Measurements from ENCODE around the gene TREML4.
"Not testable (repeated sequence)": the region's sequence is repeated elsewhere in the genome, so short reads cannot be mapped to it uniquely, and the experiment has no call there.

TREML4 gene

GRCh38 chr6:41208439-41209106, 19.6 kb upstream of the TREML4 start:
- no peak for DNase-seq

- DNase-seq = no peak
Observed at GRCh38 chr6:41209547-41210320, 18.4 kb upstream of the TREML4 start.

DNA sequence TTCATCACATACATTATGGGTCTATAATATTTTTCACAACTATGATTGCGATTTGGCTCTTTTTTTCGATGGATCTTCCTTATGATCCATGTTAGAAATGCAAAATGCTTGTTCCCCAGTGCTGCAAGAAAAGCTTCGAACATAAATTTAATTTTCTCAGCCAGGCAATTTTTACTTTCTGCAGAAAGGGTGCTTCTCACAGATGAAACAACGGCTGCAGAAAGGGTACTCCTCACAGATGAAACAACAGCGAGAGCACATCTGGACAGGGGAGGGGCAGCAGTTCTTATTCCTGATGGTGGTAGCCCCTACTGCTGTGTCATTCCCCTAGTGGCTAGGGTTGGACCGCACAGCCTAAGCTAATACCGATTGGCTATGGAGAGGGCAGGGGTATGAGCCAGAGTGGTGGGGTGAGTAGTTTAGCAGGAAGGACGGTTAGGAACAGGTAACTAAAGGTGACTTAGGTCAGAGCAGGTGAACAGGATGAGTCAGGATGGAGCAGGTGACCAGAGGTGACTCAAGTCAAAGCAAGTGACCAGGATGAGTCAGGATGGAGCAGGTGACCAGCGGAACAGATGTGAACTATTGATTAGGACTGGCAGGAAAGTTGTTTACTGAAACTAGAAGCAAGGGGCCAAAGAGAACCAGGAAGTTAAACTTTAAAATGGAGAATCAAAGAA, 13.4 kb upstream of the TREML4 start:
- DNase-seq = no peak

GRCh38 chr6:41215777-41216176, 12.4 kb upstream of the TREML4 start:
- no peak for DNase-seq

- no peak for DNase-seq
Observed at GRCh38 chr6:41216616-41217015, 11.5 kb upstream of the TREML4 start.

DNA sequence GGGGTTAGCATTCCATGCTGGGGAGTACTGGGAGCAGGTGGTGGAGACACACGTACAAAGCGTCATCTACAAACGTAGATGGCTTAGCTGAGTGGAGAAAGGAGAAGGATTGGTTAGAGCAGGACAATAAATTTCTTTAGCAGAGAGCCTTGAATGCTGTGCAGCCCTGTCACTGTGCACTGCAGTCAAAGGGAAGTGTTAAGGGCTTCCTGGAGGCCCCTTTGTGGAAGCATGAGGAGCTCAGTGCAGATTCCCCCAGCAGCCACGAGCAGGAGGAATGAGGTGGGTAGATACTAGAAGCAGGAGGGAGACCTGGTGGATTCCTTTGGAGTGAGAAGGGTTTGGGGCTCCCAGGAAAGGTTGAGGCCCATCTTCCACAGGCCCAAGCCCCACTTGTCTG, 6.1 kb upstream of the TREML4 start:
- no peak for DNase-seq

- DNase-seq = no peak
Observed at GRCh38 chr6:41222513-41222912, 5.6 kb upstream of the TREML4 start.

- DNase-seq = no peak
Observed at GRCh38 chr6:41224800-41225199, 3.3 kb upstream of the TREML4 start.

DNA sequence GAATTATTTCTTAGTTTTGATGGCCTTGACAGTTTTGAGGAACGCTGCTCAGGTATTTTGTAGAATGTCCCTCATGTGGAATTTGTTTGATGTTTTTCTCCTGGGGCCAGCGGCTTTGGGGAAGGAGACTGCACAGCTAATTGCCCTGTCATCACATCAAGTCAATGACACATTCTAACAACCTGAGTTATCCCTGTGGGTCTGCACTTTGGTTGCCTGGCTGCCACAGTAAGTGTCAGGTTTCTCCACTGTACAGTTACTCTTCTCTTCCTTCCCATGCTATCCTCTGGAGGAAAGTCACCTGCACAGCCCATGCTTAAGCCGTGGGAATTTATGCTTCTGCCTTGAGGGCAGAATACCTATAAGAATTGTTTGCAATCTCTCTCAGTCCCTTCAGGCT, 1.4 kb upstream of the TREML4 start:
- DNase-seq = no peak

- no peak for DNase-seq
Observed at GRCh38 chr6:41228616-41229015, 467 bp downstream of the TREML4 start.

DNA sequence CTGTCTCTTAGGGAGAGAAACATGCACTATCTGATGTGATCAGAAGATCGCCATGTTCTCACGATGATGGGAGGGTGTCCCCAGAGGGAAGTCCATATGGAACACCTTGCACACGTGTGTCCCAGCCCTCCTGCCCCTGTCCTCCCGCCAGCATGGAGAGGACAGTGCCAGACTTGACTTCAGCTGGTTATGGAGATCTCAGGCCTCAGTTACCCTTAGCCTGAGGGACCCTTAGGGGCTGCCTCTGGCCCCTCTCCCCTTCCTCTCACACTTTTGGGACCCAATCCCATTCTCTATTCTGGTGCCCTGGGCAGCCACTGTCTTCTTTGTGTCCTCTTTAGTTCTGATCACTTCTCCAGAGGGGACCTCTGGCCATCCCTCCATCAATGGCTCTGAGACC, 1.6 kb downstream of the TREML4 start:
- no peak for DNase-seq

DNA sequence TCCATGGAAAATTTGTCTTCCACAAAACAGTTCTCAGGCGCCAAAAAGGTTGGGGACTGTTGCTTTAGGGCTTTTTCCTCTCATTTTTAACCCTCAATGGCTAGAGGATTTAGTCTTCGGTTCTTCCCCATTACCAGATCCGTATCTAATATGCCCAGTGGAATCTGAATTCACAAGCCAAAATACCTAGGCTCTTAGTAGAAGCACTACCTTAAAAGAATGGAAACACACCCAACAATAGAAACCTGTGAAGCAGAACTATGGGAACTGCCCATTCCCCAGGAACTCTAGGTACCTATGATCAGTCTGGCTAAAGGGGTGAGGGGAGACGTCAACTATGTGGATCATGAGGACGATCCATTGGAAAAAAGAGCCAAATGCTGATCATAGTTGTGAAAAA, 3.1 kb downstream of the TREML4 start:
- no peak for DNase-seq

DNA sequence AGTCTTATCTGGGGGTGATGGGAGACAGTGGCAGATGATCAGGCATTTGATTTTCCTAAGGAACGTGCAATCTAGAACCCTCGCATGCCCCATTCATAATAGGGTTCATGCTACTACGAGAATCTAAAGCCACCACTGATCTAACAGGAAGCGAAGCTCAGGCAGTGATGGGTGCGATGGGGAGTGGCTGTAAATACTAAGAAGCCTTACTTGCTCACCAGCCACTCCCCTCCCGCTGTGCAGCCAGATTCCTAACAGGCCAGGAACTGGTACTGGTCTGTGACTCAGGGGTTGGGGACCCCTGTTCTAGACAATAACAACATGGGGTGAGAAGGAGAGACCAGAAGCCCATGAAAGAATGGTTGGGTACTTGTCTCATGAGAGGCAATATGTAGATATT, 4.5 kb downstream of the TREML4 start:
- no peak for DNase-seq

- DNase-seq = no peak
Observed at GRCh38 chr6:41236276-41236675, 8.1 kb downstream of the TREML4 start.

GRCh38 chr6:41237128-41237527, 9.0 kb downstream of the TREML4 start:
- no peak for DNase-seq

DNA sequence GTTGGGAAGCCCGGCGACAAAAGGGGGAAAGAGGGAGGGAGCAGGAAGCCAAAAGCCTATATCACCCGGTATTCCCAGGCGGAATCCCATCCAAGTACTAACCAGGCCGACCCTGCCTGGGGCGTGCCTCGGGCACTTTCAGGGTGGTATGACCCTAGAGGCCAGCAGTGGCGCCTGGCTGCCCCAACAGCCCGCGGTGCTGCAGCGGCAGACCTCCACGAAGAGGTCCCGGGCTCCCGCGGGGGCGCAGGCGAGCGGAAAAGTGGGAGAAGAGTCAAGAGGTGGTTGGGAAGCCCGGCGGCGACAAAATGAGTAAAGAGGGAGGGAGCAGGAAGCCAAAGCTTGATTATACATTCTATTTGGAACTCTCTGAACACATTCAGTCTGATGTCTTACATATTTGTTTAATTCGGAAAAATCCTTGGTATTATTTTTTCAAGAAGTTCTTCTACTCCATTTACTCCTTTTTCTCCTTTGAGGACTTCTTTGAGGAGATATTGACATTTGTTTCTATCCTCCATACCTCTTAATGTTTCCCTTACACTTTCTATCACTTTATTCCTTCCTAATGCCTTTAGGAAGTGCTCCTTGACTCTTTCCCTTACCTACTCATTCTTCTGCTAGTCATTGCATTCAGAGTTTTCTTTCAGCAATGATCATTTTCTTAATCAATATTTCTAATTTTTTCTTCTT, 11.5 kb downstream of the TREML4 start:
- DNase-seq = no peak

DNA sequence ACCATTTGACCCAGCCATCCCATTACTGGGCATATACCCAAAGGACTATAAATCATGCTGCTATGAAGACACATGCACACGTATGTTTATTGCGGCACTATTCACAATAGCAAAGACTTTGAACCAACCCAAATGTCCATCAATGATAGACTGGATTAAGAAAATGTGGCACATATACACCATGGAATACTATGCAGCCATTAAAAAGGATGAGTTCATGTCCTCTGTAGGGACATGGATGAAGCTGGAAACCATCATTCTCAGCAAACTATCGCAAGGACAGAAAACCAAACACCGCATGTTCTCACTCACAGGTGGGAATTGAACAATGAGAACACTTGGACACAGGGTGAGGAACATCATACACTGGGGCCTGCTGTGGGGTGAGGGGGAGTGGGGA, 18.4 kb downstream of the TREML4 start:
- not testable (repeated sequence) for DNase-seq

DNA sequence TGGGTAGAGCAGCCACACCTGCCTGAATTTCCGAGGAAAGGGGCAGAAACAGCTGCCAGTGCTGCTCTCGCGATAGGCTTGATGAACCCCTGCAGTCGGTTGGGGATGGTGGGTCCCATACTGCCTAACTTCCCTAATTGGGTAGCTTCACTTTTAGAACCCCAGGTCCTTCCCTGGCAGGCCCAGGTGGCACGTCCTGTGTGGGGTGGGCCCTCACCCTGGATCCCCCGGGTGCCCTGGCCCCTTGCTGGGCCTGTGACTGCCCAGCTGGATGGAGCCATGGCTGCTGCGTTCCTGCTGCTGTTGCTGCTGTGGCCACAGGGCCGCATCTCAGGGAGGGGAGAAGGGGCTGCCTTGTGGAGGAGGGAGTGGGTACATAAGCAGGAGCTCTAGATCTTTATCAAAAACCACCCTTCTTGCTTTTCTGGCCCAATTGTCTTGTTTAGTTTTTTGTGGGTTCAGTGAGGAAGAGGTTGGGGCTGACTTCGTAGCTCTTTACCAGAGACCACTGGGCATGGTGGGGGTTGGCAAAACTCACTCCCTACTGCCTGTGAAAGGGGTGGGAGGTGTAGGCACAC, 19.2 kb downstream of the TREML4 start:
- DNase-seq = no peak

DNA sequence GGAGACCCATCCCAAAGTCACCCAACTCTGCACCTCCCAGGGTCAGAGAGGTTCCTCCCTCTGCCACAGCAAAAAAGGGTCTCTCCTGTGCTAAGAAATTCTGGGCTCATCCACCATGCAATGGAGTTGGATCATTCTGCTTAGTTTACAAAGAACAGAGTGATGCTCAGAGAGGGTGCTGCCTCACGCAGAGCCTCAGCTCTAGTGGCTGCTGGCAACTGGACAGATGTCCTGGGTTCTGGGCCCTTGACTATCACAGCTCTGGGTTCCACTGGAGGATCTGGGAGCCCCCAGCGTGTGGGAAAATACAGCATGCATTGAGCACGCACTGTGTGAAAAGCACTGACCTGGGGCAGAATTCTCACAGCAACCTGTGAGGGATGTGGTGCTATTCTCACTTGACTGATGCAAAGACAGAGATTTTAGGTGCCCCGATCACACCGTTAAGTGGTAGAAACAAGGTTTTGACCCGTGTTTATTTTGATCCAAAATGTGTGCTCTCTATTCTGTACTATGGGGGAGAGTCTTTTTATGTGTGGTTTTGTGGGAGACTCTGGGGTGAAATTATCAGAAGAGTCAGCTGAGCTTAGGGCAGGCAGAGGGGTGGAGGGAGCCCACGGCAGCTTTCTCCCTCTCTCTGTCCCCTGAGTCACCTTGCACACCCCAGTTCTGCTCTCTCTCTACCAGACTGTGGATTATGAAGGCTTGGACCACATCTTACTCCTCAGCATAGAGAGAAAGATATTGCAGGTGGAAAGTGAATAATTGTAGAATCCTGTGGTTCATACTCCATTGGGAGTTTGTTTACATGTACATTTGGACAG, 19.9 kb downstream of the TREML4 start:
- DNase-seq = no peak

DNA sequence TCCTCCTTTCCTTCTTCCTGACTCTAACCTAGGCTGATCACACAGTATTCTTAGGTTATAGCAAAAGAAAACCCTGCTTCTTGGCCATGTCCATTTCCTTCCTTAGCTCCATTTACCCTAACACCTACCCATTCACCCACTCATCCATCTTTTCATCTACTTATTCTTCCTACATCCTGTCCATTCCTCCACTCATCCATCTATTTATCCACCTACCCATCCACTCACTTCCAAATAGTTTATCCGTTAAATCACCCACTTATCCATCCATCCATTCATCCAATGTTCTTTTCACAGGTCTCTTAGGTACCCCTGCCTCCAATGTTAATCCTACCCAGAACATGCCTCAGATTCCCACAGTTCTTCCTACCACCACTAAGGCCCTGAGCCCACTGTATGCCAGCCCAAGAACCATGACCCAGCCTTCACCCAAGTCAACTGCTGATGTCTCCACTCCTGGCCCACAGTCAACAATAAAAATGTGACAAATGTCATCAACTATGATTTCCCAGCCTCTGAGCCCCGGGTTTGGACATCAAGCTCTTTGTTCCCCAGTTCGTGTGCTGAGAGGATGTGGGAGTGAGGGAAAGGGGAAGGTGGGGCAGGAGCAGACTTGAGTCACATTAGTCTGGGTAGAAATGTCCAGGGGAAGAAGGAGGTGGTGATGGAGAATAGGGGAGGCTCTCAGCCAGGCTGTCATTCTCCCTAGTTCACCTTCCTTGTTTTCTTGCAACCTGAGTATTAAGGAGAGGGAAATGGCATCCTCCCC, 24.4 kb downstream of the TREML4 start:
- DNase-seq = no peak

DNA sequence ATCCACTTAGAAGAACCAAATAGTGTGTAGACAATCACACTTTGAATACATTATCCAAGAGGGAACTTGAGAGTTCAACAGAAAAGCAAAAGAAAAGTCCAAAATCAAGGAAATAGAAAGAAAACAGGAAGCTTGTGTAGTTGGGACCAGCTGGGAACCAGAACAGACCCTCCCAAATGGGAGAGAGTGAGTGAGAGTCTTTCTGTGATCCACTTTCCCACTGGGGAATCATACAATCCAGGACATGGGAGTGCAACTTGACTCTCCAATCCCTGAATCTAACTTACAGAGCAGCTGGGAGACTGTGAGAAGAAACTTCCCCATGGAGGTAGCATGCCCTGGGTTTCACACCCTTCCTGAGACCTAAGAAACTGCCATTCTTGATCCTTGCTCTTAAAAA, 27.0 kb downstream of the TREML4 start:
- no peak for DNase-seq

All from activated CD4-positive, alpha-beta T cell treated with anti-CD3 and anti-CD28 coated beads, Interleukin-2, amount 50 U/mL, for 16 hours (primary cell).